Suprapubic skin (tissue), 4 donors: ENCODE results near the gene PHF23. TPM values are rescaled to one million over a fixed set of nuclear protein-coding genes. Genes with fewer than 3 reads are reported as not detected.

ENCODE experiments used
- DNase-seq, 2 donors: peaks; one replicate each; pipeline ENCODE4 v3.0.0-alpha.2; 2019; ENCODE audit warnings: low spot score in 2 of 2
- H3K27ac ChIP-seq: fragments of 200-600 bp; sonication (generic); one replicate; pipeline ENCODE4 v1.5.1; 2019
- H3K27me3 ChIP-seq: fragments of 200-600 bp; sonication (generic); one replicate; pipeline ENCODE4 v1.5.1; 2019
- H3K36me3 ChIP-seq: fragments of 200-600 bp; sonication (generic); one replicate; pipeline ENCODE4 v1.5.1; 2019
- H3K4me1 ChIP-seq: fragments of 200-600 bp; sonication (generic); one replicate; pipeline ENCODE4 v1.5.1; 2019
- H3K4me3 ChIP-seq: fragments of 200-600 bp; sonication (generic); one replicate; pipeline ENCODE4 v1.5.1; 2019; ENCODE audit warnings: mild to moderate bottlenecking
- H3K9me3 ChIP-seq: fragments of 200-600 bp; sonication (generic); one replicate; pipeline ENCODE4 v1.5.1; 2019
- EP300 ChIP-seq: sonication (generic); formaldehyde crosslinking; IDR thresholded peaks from one replicate; pipeline ENCODE4 v1.6.1; 2017; ENCODE audit warnings: antibody characterized with exemption
- POLR2A ChIP-seq, 2 donors: fragments of 450-650 bp; IDR thresholded peaks; one replicate each; pipeline ENCODE4 v1.6.1; 2017; ENCODE audit warnings: antibody characterized with exemption in 2 of 2, mild to moderate bottlenecking in 2 of 2, moderate library complexity in 2 of 2
- POLR2AphosphoS5 ChIP-seq, 3 donors: sonication (generic); formaldehyde crosslinking; IDR thresholded peaks; one replicate each; pipeline ENCODE4 v1.6.1; 2017; ENCODE audit warnings: antibody characterized with exemption in 3 of 3
- WGBS: methylation state at CpG from one replicate; pipeline ENCODE4 v1.1.5; 2018; 5-methylcytosine and 5-hydroxymethylcytosine counted together
- total RNA-seq, 4 donors: library from RNA; depleted of rRNA; stranded (reverse); fragments of >200 nt; gene quantifications; one replicate each; pipeline ENCODE4 v1.1.0, GENCODE V29; 2016
- TF ChIP-seq, protein P1 (sequence below), 2 donors: fragments of 200-600 bp in 1 of 2; fragments of 450-650 bp in 1 of 2; sonication (generic) in 1 of 2; IDR thresholded peaks; one replicate each; pipeline ENCODE4 v1.5.1; 2016 to 2019; ENCODE audit warnings: antibody characterized with exemption in 2 of 2, mild to moderate bottlenecking in 1 of 2, moderate library complexity in 1 of 2

Gene PHF23
- total RNA-seq, 4 donors from 2014 or later: 19.0 to 35.0 (median 29.1) TPM

DNA sequence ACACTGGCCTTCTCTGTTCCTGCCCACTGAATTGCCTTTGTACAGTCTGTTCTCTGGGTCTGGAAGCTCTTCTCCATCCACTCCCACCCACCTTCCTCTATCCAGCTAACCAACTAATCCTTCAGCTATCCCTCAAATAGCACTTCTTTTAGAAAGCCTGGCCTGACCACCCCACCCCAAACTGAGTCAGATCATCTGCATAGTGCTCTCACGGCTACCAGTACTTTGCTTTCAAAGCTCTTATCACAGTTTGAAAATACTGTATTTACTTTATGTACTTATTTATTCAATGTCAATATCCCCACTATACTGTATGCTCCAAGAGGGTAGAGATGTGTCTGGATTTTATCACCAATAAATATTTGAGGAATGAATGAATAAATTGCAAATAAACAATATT lies 27.5 kb upstream of the PHF23 start:
- Histone ChIP-seq H3K4me3 (no peak overlapping the region), H3K9me3 (no peaks in the 10 kb centered on the region), H3K36me3 (no peaks in the 10 kb centered on the region), H3K27me3 (peaks cover 24% of the 10 kb centered on the region), H3K27ac (no peak overlapping the region), H3K4me1 (peaks cover 19% of the 10 kb centered on the region)
- WGBS: 72% methylated on average over 1 of the region's 1 CpG
- no peak for DNase-seq
- TF ChIP-seq POLR2AphosphoS5 (IDR thresholded peaks at IDR 0.05) (no peak), EP300 (no peak), POLR2A (IDR thresholded peaks at IDR 0.05) (no peak)
- TF ChIP-seq, protein P1, sequence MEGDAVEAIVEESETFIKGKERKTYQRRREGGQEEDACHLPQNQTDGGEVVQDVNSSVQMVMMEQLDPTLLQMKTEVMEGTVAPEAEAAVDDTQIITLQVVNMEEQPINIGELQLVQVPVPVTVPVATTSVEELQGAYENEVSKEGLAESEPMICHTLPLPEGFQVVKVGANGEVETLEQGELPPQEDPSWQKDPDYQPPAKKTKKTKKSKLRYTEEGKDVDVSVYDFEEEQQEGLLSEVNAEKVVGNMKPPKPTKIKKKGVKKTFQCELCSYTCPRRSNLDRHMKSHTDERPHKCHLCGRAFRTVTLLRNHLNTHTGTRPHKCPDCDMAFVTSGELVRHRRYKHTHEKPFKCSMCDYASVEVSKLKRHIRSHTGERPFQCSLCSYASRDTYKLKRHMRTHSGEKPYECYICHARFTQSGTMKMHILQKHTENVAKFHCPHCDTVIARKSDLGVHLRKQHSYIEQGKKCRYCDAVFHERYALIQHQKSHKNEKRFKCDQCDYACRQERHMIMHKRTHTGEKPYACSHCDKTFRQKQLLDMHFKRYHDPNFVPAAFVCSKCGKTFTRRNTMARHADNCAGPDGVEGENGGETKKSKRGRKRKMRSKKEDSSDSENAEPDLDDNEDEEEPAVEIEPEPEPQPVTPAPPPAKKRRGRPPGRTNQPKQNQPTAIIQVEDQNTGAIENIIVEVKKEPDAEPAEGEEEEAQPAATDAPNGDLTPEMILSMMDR (IDR thresholded peaks at IDR 0.05): no peak

DNA sequence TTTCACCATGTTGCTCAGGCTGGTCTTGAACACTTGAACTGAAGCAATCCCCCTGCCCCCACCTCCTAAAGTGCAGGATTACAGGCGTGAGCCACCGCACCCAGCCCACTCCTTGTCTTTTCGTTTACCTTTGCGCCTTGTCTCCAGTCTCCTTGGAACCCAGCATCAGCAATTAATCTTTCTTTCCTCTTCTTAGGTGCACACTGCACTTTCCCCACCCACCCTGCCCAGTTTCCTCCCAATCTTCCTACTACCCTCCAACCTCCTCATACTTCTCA lies 24.5 kb upstream of the PHF23 start:
- DNase-seq: no peak
- H3K4me3 ChIP-seq: peak overlapping the region; percentile 52
- WGBS: 59% methylated on average over 4 of the region's 4 CpGs
- no peak for TF ChIP-seq POLR2A (IDR thresholded peaks at IDR 0.05)
- TF ChIP-seq POLR2AphosphoS5 (IDR thresholded peaks at IDR 0.05): no peak
- no peak for TF ChIP-seq EP300
- TF ChIP-seq, protein P1 (IDR thresholded peaks at IDR 0.05): no peak
- H3K27me3 ChIP-seq: peaks cover 37% of the 10 kb centered on the region
- H3K4me1 ChIP-seq: peaks cover 46% of the 10 kb centered on the region
- H3K9me3 ChIP-seq: no peaks in the 10 kb centered on the region
- peaks cover 9% of the 10 kb centered on the region for H3K36me3 ChIP-seq
- no peak overlapping the region for H3K27ac ChIP-seq

DNA sequence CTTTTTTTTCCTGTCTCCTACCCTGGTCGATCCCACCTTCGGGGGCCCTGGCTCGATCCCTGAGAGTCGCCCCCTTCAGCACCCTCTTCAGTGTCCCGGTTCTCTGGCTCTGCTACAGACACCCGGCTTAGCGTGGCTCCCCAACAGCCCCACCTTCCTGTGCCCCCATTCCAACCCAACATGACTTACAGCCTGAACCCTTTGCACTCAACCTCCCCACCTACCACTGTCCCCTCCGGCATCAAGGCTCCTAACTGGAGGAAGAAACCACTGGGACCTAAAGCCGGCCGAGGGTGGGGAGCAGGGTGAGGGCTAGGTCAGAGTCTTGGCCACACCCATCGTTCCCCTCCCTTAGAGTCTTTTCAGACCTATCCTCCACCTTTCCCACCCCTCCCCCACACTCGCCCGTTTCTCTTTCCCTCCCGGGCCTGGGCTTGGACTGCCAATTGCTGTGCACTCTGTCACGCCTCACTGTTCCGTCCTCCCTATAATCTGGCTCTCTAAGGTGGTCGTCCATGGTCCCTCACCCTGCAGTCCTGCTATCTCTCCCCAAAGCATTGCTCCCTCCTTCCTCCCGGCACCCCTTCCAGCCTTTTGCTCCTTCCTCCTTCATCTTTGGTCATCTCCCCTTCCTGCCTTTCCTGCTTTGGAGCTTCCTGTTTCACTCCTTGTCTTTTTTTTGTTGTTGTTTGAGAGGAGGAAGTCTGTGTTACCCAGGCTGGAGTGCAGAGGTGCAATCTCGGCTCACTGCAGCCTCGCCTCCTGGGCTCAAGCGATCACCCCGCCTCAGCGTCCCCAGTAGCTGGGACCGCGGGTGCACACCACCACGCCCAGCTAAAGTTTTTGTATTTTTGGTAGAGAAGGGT lies 23.9 kb upstream of the PHF23 start:
- peaks cover 14% of the 10 kb centered on the region for H3K36me3 ChIP-seq
- WGBS: 12% methylated on average over 26 of the region's 26 CpGs
- H3K4me3 ChIP-seq: peak overlapping the region; percentile 52
- H3K27me3 ChIP-seq: peaks cover 37% of the 10 kb centered on the region
- no peak for DNase-seq
- H3K27ac ChIP-seq: peak overlapping the region; percentile 60
- TF ChIP-seq, protein P1 (IDR thresholded peaks at IDR 0.05): no peak
- TF ChIP-seq EP300: no peak
- no peak for TF ChIP-seq POLR2AphosphoS5 (IDR thresholded peaks at IDR 0.05)
- no peak for TF ChIP-seq POLR2A (IDR thresholded peaks at IDR 0.05)
- H3K9me3 ChIP-seq: no peaks in the 10 kb centered on the region
- peaks cover 47% of the 10 kb centered on the region for H3K4me1 ChIP-seq

DNA sequence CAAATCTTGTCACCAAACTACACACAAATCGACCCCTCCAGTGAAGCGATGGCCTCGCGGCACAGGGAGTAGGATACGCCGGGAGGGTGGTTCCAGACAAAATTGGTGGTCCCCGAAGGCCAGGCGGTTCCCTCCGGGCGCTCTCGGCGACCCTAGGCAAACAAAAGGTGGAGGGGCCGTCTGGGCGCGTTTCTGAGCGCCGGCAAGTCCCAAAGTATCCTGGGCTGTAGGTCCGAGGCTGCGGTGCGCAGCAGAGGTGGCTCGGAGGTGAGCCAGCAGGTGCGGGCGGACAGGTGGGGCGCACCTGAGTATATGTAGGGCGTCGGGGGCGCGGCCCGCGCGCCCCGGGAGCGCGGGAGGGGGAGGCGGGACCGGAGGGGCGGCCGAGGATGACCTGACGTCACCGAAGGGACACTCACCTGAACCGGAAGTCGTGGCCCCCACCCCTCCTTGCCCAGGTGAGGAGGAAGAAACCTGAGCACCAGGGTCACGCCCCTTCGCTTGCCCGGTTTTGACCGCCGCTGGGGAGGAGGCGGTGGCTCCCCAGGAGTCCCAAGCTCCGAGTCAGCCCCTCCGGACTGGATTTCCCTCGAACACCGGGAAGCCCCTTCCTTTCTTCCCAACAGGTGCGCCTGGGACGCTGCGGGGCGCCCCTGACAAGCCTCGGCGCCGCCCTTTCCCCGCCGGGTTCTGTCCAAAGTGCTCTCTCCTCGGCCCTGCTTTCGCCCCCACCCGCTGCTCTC lies 23.1 kb upstream of the PHF23 start, which contains the start of gene CLDN7:
Gene CLDN7, minus strand, starts transcription at position 287 of the 743 bp plus-strand sequence. CDS start 435 bp downstream, outside the sequence.
- peaks cover 47% of the 10 kb centered on the region for H3K4me1 ChIP-seq
- H3K4me3 ChIP-seq: peak within 1 kb of the TSS; percentile 52
- H3K27me3 ChIP-seq: peaks cover 37% of the 10 kb centered on the region
- TF ChIP-seq POLR2A (IDR thresholded peaks at IDR 0.05) (peak in 1 of 2 donors; percentile 15), POLR2AphosphoS5 (IDR thresholded peaks at IDR 0.05) (no peak)
- 8% methylated on average over 44 of the region's 64 CpGs for WGBS
- H3K36me3 ChIP-seq: peaks cover 21% of the 10 kb centered on the region
- H3K9me3 ChIP-seq: no peaks in the 10 kb centered on the region
- peak within 1 kb of the TSS; percentile 60 for H3K27ac ChIP-seq
- DNase-seq: no peak

DNA sequence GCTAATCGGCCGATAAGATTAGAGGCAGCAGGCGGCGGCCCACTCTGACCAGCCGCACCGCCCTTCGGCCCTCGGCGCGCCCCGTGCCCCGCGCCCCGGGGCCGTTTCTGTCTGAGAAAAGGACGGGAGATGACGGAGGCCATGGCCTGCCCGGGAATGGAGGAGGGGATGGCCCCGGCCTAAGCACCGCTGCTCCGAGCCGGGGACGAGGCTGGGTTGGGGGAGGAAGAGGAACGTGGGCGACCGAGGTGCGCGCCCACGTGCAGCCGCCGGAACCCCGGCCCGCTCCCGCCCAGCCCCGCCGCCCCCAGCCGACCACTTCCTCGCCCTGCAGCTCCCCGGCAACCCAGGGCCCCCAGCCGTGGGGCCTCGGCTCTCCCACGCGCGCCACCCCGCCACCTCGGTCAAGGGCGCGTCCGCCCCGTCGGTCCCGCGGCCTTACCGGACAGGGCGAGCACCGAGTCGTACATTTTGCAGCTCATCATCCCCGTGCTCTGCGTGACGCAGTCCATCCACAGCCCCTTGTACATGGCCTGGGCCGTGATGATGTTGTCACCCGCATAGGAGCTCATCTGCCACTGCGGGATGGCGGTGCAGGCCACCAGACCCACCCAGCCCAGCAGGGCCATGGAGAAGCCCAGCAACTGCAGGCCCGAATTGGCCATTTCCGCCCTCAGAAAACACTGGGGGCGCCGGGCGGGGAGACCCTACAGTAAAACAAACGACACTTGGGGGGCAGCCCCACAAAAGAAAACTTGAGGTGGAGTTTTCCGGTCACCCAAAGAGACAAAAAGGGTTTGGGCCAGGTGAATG lies 22.3 kb upstream of the PHF23 start:
- peak overlapping the region; percentile 59 for H3K27ac ChIP-seq
- 30% methylated on average over 11 of the region's 71 CpGs for WGBS
- H3K4me3 ChIP-seq: peak overlapping the region; percentile 52
- TF ChIP-seq POLR2AphosphoS5 (IDR thresholded peaks at IDR 0.05) (no peak), POLR2A (IDR thresholded peaks at IDR 0.05) (no peak), EP300 (no peak)
- TF ChIP-seq, protein P1 (IDR thresholded peaks at IDR 0.05): no peak
- H3K9me3 ChIP-seq: no peaks in the 10 kb centered on the region
- no peak for DNase-seq
- peaks cover 47% of the 10 kb centered on the region for H3K4me1 ChIP-seq
- peaks cover 35% of the 10 kb centered on the region for H3K27me3 ChIP-seq
- peaks cover 29% of the 10 kb centered on the region for H3K36me3 ChIP-seq
